ENCODE results near the gene FAM98B.

The FAM98B gene

DNA sequence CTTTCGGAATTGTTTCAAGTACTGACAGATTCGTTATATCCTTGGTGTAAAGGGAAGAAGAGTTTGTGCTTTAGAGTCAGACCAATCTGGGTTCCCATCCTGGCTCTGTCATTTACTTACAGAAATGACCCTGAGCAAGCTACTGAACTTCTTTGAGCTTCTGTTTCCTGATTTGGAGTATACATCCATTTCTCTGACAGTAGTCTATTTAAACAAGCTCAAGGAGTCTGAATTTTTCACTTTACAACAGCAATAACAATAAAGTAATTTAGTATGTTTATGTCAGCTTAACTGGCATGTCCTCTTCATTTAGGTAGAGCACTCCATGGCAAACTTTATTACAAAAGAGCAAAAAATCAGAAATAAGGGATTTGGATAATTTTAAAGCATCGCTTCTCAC is 27.8 kb downstream of the FAM98B start:
- no peak for DNase-seq (ENCODE audit: extremely low read depth, low read depth)
- H3K4me3 ChIP-seq (replicated peaks; ENCODE audit: low read depth, low read length), result no peak overlapping the region
- TF ChIP-seq CTCF (IDR thresholded peaks at IDR 0.05; ENCODE audit: low read depth, low read length, missing control alignments), result no peak

DNA sequence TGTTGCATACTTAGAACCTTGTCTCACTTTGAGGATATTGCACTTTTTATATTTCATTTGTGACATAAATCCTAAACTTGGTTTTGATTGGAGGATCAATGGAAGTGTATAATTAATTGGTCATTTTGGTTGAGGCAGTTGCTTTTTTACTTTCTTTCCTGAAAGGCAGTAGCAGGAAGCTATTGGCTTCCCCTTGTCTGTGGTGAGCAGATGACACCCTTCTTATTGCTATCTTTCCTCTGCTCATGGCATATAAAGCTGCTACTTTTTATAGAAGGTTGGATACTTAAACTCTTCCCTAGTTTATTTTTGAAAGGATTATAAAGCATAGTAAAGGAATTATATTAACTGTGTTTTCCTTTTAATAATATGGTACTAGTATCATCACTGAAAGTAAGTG is 28.6 kb downstream of the FAM98B start:
- no peak overlapping the region for H3K4me3 ChIP-seq (replicated peaks; ENCODE audit: low read depth, low read length)
- no peak for TF ChIP-seq CTCF (IDR thresholded peaks at IDR 0.05; ENCODE audit: low read depth, low read length, missing control alignments)
- DNase-seq (ENCODE audit: extremely low read depth, low read depth), result no peak

GRCh38 chr15:38486936-38487335 is 33.0 kb downstream of the FAM98B start:
- TF ChIP-seq CTCF (IDR thresholded peaks at IDR 0.05; ENCODE audit: low read depth, low read length, missing control alignments), result no peak

GRCh38 chr15:38487378-38487777 is 33.5 kb downstream of the FAM98B start:
- DNase-seq (ENCODE audit: extremely low read depth, low read depth), result no peak

More at GRCh38 chr15:38486936-38487335, 33.0 kb downstream of the FAM98B start:
- DNase-seq (ENCODE audit: extremely low read depth, low read depth), result no peak
- H3K4me3 ChIP-seq (replicated peaks; ENCODE audit: low read depth, low read length), result no peak overlapping the region

DNA sequence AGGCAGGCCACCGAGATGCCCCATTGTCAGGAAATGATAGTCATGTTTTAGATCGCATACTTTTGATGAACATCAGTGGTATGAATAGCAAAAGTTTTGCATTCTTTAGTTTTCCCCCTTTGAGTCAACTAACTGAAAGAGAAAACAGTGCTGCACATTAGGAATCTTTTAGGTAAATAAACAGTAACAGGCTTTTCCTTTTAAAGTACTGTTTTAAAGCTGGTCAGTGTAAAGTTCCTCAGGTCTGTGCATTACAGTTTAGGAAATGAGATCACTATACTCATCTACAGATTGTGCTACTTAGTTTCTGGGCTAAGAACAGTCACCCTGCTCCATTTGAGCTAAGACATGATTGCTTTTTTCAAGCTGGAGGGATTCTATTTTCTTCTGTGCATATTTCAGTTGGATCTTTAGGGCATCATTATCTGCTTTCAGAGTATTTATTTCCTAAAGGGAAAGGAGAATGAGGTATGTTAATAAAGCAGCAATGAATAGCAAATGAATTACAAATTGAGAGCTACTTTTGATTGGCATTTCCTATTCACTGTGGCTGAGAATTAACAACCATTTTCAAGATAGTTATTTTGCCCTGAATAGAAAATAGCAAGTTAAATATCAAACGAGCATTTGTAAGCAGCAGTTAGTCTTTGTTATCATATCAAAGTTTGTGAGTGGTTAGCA is 36.5 kb downstream of the FAM98B start:
- H3K4me3 ChIP-seq (replicated peaks; ENCODE audit: low read depth, low read length), result no peak overlapping the region
- no peak for DNase-seq (ENCODE audit: extremely low read depth, low read depth)
- TF ChIP-seq CTCF (IDR thresholded peaks at IDR 0.05; ENCODE audit: low read depth, low read length, missing control alignments), result no peak

More at GRCh38 chr15:38487378-38487777, 33.5 kb downstream of the FAM98B start:
- TF ChIP-seq CTCF (IDR thresholded peaks at IDR 0.05; ENCODE audit: low read depth, low read length, missing control alignments), result no peak
- H3K4me3 ChIP-seq (replicated peaks; ENCODE audit: low read depth, low read length), result no peak overlapping the region

GRCh38 chr15:38496151-38496550 is 42.2 kb downstream of the FAM98B start:
- H3K4me3 ChIP-seq (replicated peaks; ENCODE audit: low read depth, low read length), result no peak overlapping the region
- DNase-seq (ENCODE audit: extremely low read depth, low read depth), result no peak
- TF ChIP-seq CTCF (IDR thresholded peaks at IDR 0.05; ENCODE audit: low read depth, low read length, missing control alignments), result no peak

- TF ChIP-seq CTCF (IDR thresholded peaks at IDR 0.05; ENCODE audit: low read depth, low read length, missing control alignments), result no peak
- DNase-seq (ENCODE audit: extremely low read depth, low read depth), result no peak
- no peak overlapping the region for H3K4me3 ChIP-seq (replicated peaks; ENCODE audit: low read depth, low read length)
Observed at GRCh38 chr15:38499651-38500050, 45.7 kb downstream of the FAM98B start.
